IPS-18c (cell line): ENCODE measurements around the gene GAB2.
"Not testable (repeated sequence)": the region's sequence is repeated elsewhere in the genome, so short reads cannot be mapped to it uniquely, and the experiment has no call there.

ENCODE experiments used
- H3K4me3 ChIP-seq: 2 replicates; pipeline ENCODE4 v1.7.0; 2013; ENCODE audit warnings: low read depth, mild to moderate bottlenecking, low read length, moderate library complexity; ENCODE audit not compliant: insufficient read depth
- H3K9me3 ChIP-seq: one replicate; pipeline ENCODE4 v1.6.1; 2013; ENCODE audit warnings: mild to moderate bottlenecking, low read length, moderate library complexity; ENCODE audit not compliant: control insufficient read depth, insufficient read depth

GAB2 gene

GRCh38 chr11:78244546-78245255 is 172.9 kb downstream of the GAB2 start:
- Histone ChIP-seq H3K4me3 (no peak overlapping the region), H3K9me3 (no peaks in the 10 kb centered on the region)

GRCh38 chr11:78244080-78244479 is 173.5 kb downstream of the GAB2 start:
- H3K9me3 ChIP-seq = no peaks in the 10 kb centered on the region

DNA sequence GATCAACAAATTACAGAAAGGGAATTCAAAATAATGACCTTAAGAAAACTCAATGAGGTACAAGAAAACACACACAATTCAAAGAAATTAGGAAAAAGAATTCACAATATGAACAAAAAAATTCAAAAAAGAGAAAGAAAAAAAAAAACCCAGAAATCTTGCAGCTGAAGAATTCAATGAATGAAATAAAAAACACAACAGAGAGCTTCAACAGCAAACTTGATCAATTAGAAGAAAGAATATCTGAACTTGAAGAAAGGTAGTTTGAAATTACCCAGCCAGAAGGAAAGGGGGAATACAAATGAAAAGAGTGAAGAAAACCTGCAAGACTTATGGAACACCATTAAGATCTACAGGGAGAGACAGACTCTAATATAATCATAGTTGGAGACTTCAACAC is 176.1 kb downstream of the GAB2 start:
- no peaks in the 10 kb centered on the region for H3K9me3 ChIP-seq
- H3K4me3 ChIP-seq = no peak overlapping the region

More at GRCh38 chr11:78244080-78244479, 173.5 kb downstream of the GAB2 start:
- H3K4me3 ChIP-seq = no peak overlapping the region

DNA sequence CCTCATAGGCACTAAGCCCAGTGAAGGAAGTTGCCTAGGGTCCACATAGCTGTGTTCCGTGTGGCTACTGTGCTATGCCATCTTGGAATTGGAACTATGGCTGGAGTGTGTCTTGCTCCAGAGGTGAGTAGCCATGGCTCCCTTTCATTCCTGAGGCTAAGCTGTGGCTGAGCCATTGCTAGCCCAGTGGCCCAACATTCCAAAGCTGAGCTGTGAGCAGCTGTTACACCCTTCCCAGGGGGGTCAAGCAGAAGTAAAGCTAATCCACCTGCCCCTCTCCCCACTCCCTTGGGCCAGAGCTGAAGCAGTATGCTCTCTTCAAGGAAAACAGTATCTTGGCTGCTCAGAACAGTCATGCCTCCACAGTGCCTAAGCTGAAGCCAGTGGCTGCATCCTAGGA is 177.8 kb downstream of the GAB2 start:
- H3K9me3 ChIP-seq = no peaks in the 10 kb centered on the region

GRCh38 chr11:78237293-78238046 is 180.2 kb downstream of the GAB2 start:
- no peak overlapping the region for H3K4me3 ChIP-seq
- no peaks in the 10 kb centered on the region for H3K9me3 ChIP-seq

More for the DNA sequence above, 177.8 kb downstream of the GAB2 start:
- H3K4me3 ChIP-seq = no peak overlapping the region

DNA sequence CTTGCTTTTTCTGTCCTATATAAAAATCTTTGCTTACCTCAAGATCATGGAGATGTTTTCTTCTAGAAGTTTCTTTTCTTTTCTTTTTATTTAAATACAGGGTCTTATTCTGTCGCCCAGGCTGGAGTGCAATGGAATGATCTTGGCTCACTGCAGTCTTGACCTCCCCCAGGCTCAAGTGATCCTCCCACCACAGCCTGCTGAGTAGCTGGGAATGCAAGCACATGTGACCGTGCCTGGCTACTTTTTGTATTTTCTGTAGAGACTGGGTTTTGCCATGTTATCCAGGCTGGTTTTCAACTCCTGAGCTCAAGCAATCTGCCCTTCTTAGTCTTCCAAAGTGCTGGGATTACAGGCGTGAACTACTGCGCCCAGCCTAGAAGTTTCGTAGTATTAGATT is 183.6 kb downstream of the GAB2 start:
- no peaks in the 10 kb centered on the region for H3K9me3 ChIP-seq
- H3K4me3 ChIP-seq = no peak overlapping the region

DNA sequence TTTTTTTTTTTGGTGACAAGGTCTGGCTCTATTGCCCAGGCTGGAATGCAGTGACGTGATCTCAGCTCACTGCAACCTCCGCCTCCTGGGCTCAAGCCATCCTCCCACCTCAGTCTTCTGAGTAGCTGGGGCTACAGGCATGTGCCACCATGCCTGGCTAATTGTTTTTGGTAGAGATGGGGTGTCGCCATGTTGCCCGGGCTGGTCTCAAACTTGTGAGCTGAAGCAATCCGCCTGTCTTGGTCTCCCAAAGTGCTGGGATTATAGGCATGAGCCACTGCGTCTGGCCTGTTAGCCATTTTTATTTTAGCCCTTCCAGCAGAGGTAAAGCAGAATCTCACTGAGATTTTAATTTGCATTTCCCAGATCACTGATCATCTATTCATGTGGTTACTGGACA is 184.6 kb downstream of the GAB2 start:
- not testable (repeated sequence) for H3K4me3 ChIP-seq, H3K9me3 ChIP-seq

GRCh38 chr11:78231962-78232501 is 185.6 kb downstream of the GAB2 start:
- no peak overlapping the region for H3K4me3 ChIP-seq
- no peaks in the 10 kb centered on the region for H3K9me3 ChIP-seq

GRCh38 chr11:78230161-78230877 is 187.3 kb downstream of the GAB2 start:
- no peak overlapping the region for H3K4me3 ChIP-seq
- H3K9me3 ChIP-seq = no peaks in the 10 kb centered on the region

- no peak overlapping the region for H3K4me3 ChIP-seq
- no peaks in the 10 kb centered on the region for H3K9me3 ChIP-seq
Observed at GRCh38 chr11:78229106-78229505, 188.5 kb downstream of the GAB2 start.

DNA sequence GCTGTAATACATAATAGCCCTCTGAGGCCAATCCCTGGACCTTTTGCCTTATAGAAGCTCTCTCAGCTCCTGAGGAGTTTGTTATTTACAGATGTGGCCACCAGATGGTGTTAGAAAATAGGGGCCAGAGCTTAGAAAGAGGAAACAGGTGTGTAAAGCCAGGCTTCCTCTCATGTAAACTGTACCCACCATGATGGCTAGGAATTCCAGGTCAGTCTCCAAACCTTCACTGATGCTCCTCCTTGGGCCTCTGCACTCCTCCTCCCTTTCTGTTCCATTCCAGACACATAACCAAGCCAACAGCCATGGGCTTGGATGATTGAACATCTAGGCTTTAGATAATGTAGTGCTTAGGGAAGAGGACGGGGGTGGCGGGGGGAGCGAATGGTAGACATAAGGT is 189.2 kb downstream of the GAB2 start:
- no peaks in the 10 kb centered on the region for H3K9me3 ChIP-seq
- no peak overlapping the region for H3K4me3 ChIP-seq

DNA sequence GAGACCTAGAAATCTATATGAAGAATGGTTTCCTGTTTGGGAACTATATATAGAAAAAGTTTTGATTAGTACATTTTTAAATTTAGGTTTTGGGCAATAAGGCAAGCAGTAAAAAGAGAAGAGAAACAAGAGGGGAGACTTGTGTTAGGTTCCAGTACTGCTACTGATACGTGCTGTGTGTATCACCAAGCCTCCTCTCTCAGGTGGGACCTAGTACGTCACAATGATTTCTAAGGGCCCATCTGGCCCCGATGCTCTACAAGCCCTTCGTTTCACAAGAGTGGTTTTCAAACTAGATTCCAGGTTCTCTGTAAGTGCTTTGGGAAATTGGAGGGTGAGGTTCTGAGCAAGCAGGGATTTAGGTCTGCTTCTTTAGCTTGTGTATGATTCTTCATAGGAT is 189.7 kb downstream of the GAB2 start:
- H3K4me3 ChIP-seq = no peak overlapping the region
- no peaks in the 10 kb centered on the region for H3K9me3 ChIP-seq

- Histone ChIP-seq H3K4me3 (no peak overlapping the region), H3K9me3 (no peaks in the 10 kb centered on the region)
Observed at GRCh38 chr11:78226684-78227680, 190.6 kb downstream of the GAB2 start.

GRCh38 chr11:78224906-78225420 is 192.7 kb downstream of the GAB2 start:
- H3K4me3 ChIP-seq = no peak overlapping the region
- no peaks in the 10 kb centered on the region for H3K9me3 ChIP-seq

- H3K9me3 ChIP-seq = no peaks in the 10 kb centered on the region
- H3K4me3 ChIP-seq = no peak overlapping the region
Observed at GRCh38 chr11:78224506-78224905, 193.1 kb downstream of the GAB2 start.

DNA sequence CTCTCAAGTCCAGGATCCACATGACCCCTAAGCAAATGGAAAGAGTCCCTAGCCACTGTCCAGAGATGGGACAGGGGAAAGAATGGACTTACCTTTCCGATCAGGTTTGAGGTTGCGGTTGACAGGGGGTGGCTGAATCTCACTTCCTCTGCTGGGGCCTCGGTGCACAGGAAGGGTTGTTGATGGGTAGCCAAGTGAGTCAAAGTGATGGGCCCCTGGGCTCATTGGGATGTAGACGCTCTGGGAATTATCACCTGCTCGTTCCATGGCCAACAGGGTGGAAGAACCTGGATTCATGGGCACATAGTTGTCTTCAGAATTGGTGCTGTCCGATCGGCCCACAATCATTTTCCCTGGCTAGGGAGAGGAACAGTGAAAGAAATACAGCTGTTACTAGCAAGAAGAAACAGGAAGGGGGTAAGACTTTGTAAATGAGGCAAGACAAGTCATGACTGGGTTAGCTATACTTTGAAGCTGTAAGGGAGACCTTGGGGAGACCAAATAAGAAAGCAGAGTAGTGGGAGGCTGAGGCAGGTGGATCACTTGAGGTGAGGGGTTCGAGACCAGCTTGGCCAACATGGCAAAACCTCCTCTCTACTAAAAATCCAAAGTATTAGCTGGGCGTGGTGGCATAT is 194.2 kb downstream of the GAB2 start:
- no peaks in the 10 kb centered on the region for H3K9me3 ChIP-seq
- H3K4me3 ChIP-seq = no peak overlapping the region
